DOHH2 (cell line): ENCODE measurements around the gene PPM1A.

Experiments used
- H3F3A ChIP-seq: fragments of 200-600 bp; sonication (generic), shearing (Covaris generic); 2 replicates; pipeline ENCODE4 v1.6.0; 2016; ENCODE audit warnings: antibody characterized with exemption, mild to moderate bottlenecking; ENCODE audit not compliant: control insufficient read depth, insufficient read depth
- H3K27ac ChIP-seq: fragments of 200-600 bp; sonication (generic); 2 replicates; pipeline ENCODE4 v1.5.1; 2014; ENCODE audit warnings: low read depth, mild to moderate bottlenecking, low read length, moderate library complexity
- H3K27me3 ChIP-seq: fragments of 200-600 bp; sonication (generic); 2 replicates; pipeline ENCODE4 v1.6.1; 2014; ENCODE audit warnings: mild to moderate bottlenecking, low read length, mixed read lengths; ENCODE audit not compliant: control insufficient read depth
- H3K36me3 ChIP-seq: fragments of 200-600 bp; sonication (generic); 2 replicates; pipeline ENCODE4 v1.6.1; 2014; ENCODE audit warnings: mild to moderate bottlenecking, low read length, moderate library complexity, mixed read lengths; ENCODE audit not compliant: control insufficient read depth
- H3K4me1 ChIP-seq: fragments of 200-600 bp; sonication (generic); 2 replicates; pipeline ENCODE4 v1.6.1; 2014; ENCODE audit warnings: mild to moderate bottlenecking, low read length, mixed read lengths; ENCODE audit not compliant: control insufficient read depth
- H3K4me2 ChIP-seq: fragments of 200-600 bp; sonication (generic); 2 replicates; pipeline ENCODE4 v1.6.0; 2014; ENCODE audit warnings: mild to moderate bottlenecking, low read length, moderate library complexity
- H3K4me3 ChIP-seq: fragments of 200-600 bp; sonication (generic); 2 replicates; pipeline ENCODE4 v1.5.1; 2014; ENCODE audit warnings: mild to moderate bottlenecking, low read length, mixed read lengths
- H3K79me2 ChIP-seq: fragments of 200-600 bp; sonication (generic); 2 replicates; pipeline ENCODE4 v1.6.1; 2014; ENCODE audit warnings: mild to moderate bottlenecking, low read length, mixed read lengths; ENCODE audit not compliant: control insufficient read depth
- H3K9me2 ChIP-seq: fragments of 200-600 bp; sonication (generic); replicated peaks from 2 replicates; pipeline ENCODE4 v1.6.1; 2014; ENCODE audit warnings: mild to moderate bottlenecking, low read length, mixed read lengths; ENCODE audit not compliant: control insufficient read depth
- H3K9me3 ChIP-seq: fragments of 200-600 bp; sonication (generic); 2 replicates; pipeline ENCODE4 v1.6.1; 2014; ENCODE audit warnings: antibody characterized with exemption, low read length, mixed read lengths; ENCODE audit not compliant: control insufficient read depth, insufficient read depth
- H4K20me1 ChIP-seq: fragments of 200-600 bp; sonication (generic); 2 replicates; pipeline ENCODE4 v1.6.0; 2014; ENCODE audit warnings: low read depth, mild to moderate bottlenecking, antibody characterized with exemption, low read length, moderate library complexity; ENCODE audit not compliant: control insufficient read depth, insufficient read depth
- CTCF ChIP-seq: fragments of 200-600 bp; sonication (generic); IDR thresholded peaks from one replicate; pipeline ENCODE4 v1.5.1; 2014; ENCODE audit warnings: antibody characterized with exemption, mild to moderate bottlenecking, low read depth, low read length; ENCODE audit not compliant: poor library complexity, severe bottlenecking
- EZH2phosphoT487 ChIP-seq: fragments of 200-600 bp; sonication (generic); IDR thresholded peaks from 2 replicates; pipeline ENCODE4 v1.6.1; 2017; ENCODE audit warnings: borderline replicate concordance, mild to moderate bottlenecking, antibody characterized with exemption, low read length, moderate library complexity, mixed read lengths

PPM1A gene

DNA sequence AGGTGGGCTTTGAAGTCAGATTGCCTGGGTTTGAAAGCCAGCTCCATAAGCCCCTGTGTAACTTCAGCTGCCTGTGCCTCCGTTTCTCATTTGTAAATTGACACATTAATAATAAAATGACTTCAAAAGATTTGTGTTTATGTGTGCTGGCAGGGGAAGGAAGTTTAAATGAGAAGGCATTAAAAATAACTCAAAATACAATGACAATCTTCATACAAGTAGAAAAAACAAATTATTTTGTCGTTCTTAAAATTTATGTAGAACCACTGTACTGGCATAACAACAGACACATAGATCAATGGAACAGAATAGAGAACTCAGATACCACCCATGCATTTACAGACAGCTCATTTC is 83.0 kb downstream of the PPM1A start:
- Histone ChIP-seq H3F3A (peaks cover 21% of the 10 kb centered on the region), H3K79me2 (peaks cover 22% of the 10 kb centered on the region), H3K36me3 (peaks cover 14% of the 10 kb centered on the region; the same call in 1 of the 2 replicates), H3K9me2 (no peaks in the 10 kb centered on the region), H3K4me1 (peaks cover 62% of the 10 kb centered on the region), H3K4me3 (peak overlapping the region; percentile 73), H3K27ac (peak overlapping the region; percentile 94), H3K27me3 (no peaks in the 10 kb centered on the region), H3K4me2 (peak overlapping the region; percentile 91), H3K9me3 (no peaks in the 10 kb centered on the region), H4K20me1 (no peaks in the 10 kb centered on the region)
- TF ChIP-seq EZH2phosphoT487 (no peak), CTCF (no peak)

- peaks cover 14% of the 10 kb centered on the region; the same call in 1 of the 2 replicates for H3K36me3 ChIP-seq
- H3K4me2 ChIP-seq = no peak overlapping the region
Measured at GRCh38 chr14:60332869-60333268, 83.8 kb downstream of the PPM1A start.

DNA sequence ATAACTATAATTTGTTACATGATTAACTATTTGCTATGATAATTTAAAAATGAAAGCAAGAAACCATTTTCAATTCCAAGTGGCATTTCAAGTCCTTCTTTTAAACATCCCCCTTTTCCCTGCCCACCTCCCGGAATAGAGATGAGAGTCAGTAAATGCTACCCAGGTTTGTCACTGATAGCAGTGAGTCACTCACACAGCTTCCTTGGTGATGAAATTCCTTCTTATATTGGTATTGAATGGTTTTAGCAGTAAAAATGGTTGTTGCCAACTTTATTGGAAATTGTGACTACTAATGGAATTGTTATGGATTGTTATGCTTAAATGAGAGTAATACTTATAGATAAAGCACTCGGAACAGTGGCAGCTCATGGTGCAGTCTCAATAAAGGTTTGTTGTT is 90.5 kb downstream of the PPM1A start:
- Histone ChIP-seq H3F3A (peaks cover 6% of the 10 kb centered on the region), H3K4me2 (no peak overlapping the region), H3K27me3 (no peaks in the 10 kb centered on the region), H3K79me2 (no peaks in the 10 kb centered on the region), H3K4me3 (no peak overlapping the region), H3K27ac (no peak overlapping the region), H3K36me3 (no peaks in the 10 kb centered on the region), H4K20me1 (no peaks in the 10 kb centered on the region), H3K9me2 (no peaks in the 10 kb centered on the region), H3K4me1 (peaks cover 5% of the 10 kb centered on the region), H3K9me3 (no peaks in the 10 kb centered on the region)
- TF ChIP-seq CTCF = no peak
- no peak for TF ChIP-seq EZH2phosphoT487

More at GRCh38 chr14:60332869-60333268, 83.8 kb downstream of the PPM1A start:
- Histone ChIP-seq H3K27ac (no peak overlapping the region), H3K9me3 (no peaks in the 10 kb centered on the region), H3K79me2 (peaks cover 22% of the 10 kb centered on the region), H3K27me3 (no peaks in the 10 kb centered on the region), H3K4me1 (peaks cover 57% of the 10 kb centered on the region), H4K20me1 (no peaks in the 10 kb centered on the region), H3K4me3 (no peak overlapping the region), H3K9me2 (no peaks in the 10 kb centered on the region), H3F3A (peaks cover 19% of the 10 kb centered on the region)
- no peak for TF ChIP-seq CTCF
- no peak for TF ChIP-seq EZH2phosphoT487

DNA sequence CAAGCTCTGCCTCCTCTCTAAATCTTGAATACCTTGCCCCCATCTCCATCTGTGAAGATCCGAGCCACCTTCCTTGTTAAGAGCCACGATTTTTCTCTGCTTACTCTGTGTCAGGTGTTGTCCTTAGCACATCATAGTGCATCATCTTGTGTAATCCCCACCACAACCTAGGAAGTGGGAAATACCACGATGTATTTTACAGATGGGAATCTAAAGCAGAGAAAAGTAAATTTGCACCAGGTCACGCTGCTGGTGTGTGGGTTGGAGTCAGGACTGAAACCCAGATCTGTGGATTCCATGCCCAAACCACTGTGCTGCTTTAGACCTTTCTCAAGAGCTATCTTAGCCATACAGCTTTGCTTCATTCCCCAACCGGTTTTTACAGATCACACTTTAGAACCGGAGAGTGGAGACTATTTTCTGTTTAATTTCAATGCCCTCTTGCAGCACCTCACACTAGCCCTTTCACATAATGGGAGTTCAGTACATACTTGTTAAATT is 94.6 kb downstream of the PPM1A start:
- no peaks in the 10 kb centered on the region for H3K27me3 ChIP-seq
- no peak overlapping the region for H3K4me3 ChIP-seq
- H3F3A ChIP-seq = peaks cover 17% of the 10 kb centered on the region
- no peak overlapping the region for H3K27ac ChIP-seq
- H3K79me2 ChIP-seq = no peaks in the 10 kb centered on the region
- no peaks in the 10 kb centered on the region for H3K9me2 ChIP-seq
- peaks cover 46% of the 10 kb centered on the region for H3K4me1 ChIP-seq
- H4K20me1 ChIP-seq = no peaks in the 10 kb centered on the region
- H3K9me3 ChIP-seq = no peaks in the 10 kb centered on the region
- TF ChIP-seq EZH2phosphoT487 (no peak), CTCF (no peak)
- no peaks in the 10 kb centered on the region for H3K36me3 ChIP-seq
- H3K4me2 ChIP-seq = no peak overlapping the region
